ENCODE results near the gene ETFRF1.

The ETFRF1 gene

DNA sequence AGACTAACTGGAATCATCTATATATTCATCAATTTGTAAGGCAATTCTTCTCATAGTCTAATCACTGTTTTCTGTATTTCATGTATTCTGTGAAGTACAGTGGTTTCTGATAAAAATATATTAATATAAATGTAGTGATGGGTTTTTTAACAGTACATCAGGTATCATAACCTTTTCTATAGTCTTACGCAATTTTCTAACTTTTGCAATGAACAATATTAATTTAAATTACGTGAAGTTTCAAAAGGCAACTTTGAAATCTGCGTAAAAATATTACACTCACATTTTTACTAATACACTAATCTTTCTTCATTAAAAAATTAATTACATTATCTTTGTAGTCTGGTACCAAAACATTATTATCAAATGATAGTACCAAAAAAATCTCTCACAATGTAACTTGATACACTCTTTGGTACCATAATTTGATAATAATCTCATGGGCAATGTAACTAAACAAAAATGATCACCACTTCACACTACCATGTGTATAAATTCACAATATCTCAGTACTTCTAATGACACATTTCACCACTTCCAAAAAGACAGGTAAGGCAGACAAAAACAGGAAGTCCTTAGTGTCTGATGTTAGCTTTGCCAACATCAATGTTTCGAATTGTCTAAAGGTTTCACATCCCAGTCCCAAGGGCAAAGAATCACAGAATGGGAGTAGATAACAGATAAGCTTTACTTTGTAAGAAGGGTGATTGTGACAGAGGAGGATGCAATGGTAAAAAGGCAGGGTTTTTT is 8.8 kb upstream of the ETFRF1 start:
- Histone ChIP-seq H3K4me3 (ENCODE audit: low read depth in 1 of 5, low read length in 5 of 5) (no peak overlapping the region), H3K9ac (ENCODE audit: low read length in 5 of 5) (no peak overlapping the region), H3K36me3 (ENCODE audit: control insufficient read depth in 5 of 5, insufficient read depth in 5 of 5, low read length in 5 of 5) (no peaks in the 10 kb centered on the region), H3K27ac (ENCODE audit: low read depth, low read length) (no peak overlapping the region), H3K4me1 (ENCODE audit: control insufficient read depth in 5 of 5, insufficient read depth in 5 of 5, low read length in 5 of 5) (no peaks in the 10 kb centered on the region), H3K9me3 (ENCODE audit: control insufficient read depth in 5 of 5, low read length in 5 of 5) (no peaks in the 10 kb centered on the region), H3K27me3 (ENCODE audit: control insufficient read depth in 5 of 5, insufficient read depth in 4 of 5, low read length in 5 of 5) (no peaks in the 10 kb centered on the region)

DNA sequence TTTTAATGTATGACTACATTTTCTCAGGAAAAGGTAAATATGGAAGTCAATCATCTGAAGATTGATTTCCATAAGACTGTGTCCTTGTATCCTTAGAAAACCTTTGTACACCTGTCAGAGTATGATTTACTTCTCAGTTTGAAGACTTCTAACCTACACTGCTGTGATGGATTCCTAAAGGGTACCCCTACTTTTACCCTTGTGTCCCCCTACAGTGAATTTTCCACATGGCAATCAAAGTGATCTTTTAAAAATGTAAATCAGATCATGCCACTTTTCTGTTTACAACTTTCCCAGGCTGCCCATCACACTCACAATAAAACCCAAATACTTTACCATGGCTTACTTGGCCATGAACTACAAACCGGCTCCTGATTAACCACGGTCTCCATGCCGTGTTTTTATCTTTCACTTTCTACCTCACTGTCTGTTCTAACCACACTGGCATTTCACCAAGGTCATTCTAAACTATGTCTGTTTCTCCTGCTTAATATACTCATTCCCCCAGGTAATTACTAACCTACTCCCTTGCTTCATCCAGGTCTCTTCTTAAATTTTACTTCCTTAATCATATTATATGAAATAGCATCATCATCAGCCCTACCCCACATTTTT is 8.1 kb upstream of the ETFRF1 start:
- Histone ChIP-seq H3K27me3 (ENCODE audit: control insufficient read depth in 5 of 5, insufficient read depth in 4 of 5, low read length in 5 of 5) (no peaks in the 10 kb centered on the region), H3K36me3 (ENCODE audit: control insufficient read depth in 5 of 5, insufficient read depth in 5 of 5, low read length in 5 of 5) (no peaks in the 10 kb centered on the region), H3K27ac (ENCODE audit: low read depth, low read length) (no peak overlapping the region), H3K9me3 (ENCODE audit: control insufficient read depth in 5 of 5, low read length in 5 of 5) (no peaks in the 10 kb centered on the region), H3K4me1 (ENCODE audit: control insufficient read depth in 5 of 5, insufficient read depth in 5 of 5, low read length in 5 of 5) (no peaks in the 10 kb centered on the region), H3K9ac (ENCODE audit: low read length in 5 of 5) (no peak overlapping the region), H3K4me3 (ENCODE audit: low read depth in 1 of 5, low read length in 5 of 5) (no peak overlapping the region)

DNA sequence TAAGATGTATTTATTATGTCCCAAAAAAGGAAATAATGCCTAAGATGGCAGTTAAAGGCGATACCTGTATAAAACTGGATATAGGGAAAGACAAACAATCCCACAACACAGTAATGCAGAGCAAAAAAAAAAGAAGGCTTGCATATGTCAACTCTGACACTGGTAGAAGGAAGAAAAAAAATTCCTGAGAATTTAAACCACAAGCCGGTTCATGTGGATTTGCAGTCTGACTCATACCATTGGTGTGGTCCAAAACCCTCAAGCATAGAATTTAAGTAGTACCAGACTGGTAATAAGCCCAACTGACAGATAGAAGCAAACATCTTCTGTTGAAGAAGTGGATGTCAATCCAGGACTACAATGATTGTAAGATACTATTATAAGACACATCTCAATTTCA is 7.3 kb upstream of the ETFRF1 start:
- H3K4me1 ChIP-seq (ENCODE audit: control insufficient read depth in 5 of 5, insufficient read depth in 5 of 5, low read length in 5 of 5): no peaks in the 10 kb centered on the region
- no peak overlapping the region for H3K4me3 ChIP-seq (ENCODE audit: low read depth in 1 of 5, low read length in 5 of 5)
- no peaks in the 10 kb centered on the region for H3K27me3 ChIP-seq (ENCODE audit: control insufficient read depth in 5 of 5, insufficient read depth in 4 of 5, low read length in 5 of 5)
- no peaks in the 10 kb centered on the region for H3K9me3 ChIP-seq (ENCODE audit: control insufficient read depth in 5 of 5, low read length in 5 of 5)
- no peaks in the 10 kb centered on the region for H3K36me3 ChIP-seq (ENCODE audit: control insufficient read depth in 5 of 5, insufficient read depth in 5 of 5, low read length in 5 of 5)
- H3K9ac ChIP-seq (ENCODE audit: low read length in 5 of 5): no peak overlapping the region
- H3K27ac ChIP-seq (ENCODE audit: low read depth, low read length): no peak overlapping the region

DNA sequence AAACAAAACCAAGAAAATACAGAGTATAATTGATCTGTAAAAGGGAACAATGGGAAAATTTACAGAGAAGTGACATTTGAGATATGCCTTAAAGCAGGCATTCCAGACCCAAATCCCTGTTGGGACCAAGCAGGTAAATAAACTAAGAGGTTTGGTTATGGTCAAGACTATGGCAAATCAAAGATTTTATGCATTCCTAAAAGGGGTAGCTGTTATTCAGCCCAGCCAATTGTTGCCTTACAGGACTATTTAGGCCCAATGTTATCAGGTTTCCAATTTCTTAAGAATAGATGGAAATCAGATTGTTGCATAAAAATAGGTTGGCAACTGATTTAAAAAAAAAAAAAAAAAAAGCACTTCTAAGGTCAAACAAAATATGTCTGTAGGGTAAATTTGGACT is 5.4 kb upstream of the ETFRF1 start:
- Histone ChIP-seq H3K4me3 (ENCODE audit: low read depth in 1 of 5, low read length in 5 of 5) (no peak overlapping the region), H3K27ac (ENCODE audit: low read depth, low read length) (no peak overlapping the region), H3K9me3 (ENCODE audit: control insufficient read depth in 5 of 5, low read length in 5 of 5) (no peaks in the 10 kb centered on the region), H3K4me1 (ENCODE audit: control insufficient read depth in 5 of 5, insufficient read depth in 5 of 5, low read length in 5 of 5) (peaks cover 0 to 6% (median 5%) of the 10 kb centered on the region in 5 donors), H3K9ac (ENCODE audit: low read length in 5 of 5) (no peak overlapping the region), H3K27me3 (ENCODE audit: control insufficient read depth in 5 of 5, insufficient read depth in 4 of 5, low read length in 5 of 5) (no peaks in the 10 kb centered on the region), H3K36me3 (ENCODE audit: control insufficient read depth in 5 of 5, insufficient read depth in 5 of 5, low read length in 5 of 5) (no peaks in the 10 kb centered on the region)

DNA sequence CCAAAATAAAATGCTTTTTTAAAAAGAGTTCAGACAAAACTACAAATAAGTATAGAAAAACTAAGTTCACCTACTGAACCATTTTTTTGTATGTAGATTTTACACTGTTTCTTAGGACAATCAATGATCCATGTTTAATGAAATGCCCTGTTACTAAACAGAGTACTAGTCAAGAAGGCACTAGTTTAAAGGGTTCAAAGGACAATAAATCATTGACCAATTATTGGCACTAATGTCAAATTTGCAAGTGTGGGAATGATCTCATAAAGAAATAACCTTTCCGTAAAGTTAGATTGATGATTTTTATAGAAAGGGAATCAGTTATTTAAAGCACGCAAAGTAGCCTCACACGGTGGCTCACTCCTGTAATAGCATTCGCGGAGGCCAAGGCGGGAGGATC is 4.2 kb upstream of the ETFRF1 start:
- Histone ChIP-seq H3K27me3 (ENCODE audit: control insufficient read depth in 5 of 5, insufficient read depth in 4 of 5, low read length in 5 of 5) (no peaks in the 10 kb centered on the region), H3K9ac (ENCODE audit: low read length in 5 of 5) (no peak overlapping the region), H3K4me1 (ENCODE audit: control insufficient read depth in 5 of 5, insufficient read depth in 5 of 5, low read length in 5 of 5) (peaks cover 0 to 11% (median 11%) of the 10 kb centered on the region in 5 donors), H3K36me3 (ENCODE audit: control insufficient read depth in 5 of 5, insufficient read depth in 5 of 5, low read length in 5 of 5) (no peaks in the 10 kb centered on the region), H3K9me3 (ENCODE audit: control insufficient read depth in 5 of 5, low read length in 5 of 5) (no peaks in the 10 kb centered on the region), H3K4me3 (ENCODE audit: low read depth in 1 of 5, low read length in 5 of 5) (no peak overlapping the region), H3K27ac (ENCODE audit: low read depth, low read length) (no peak overlapping the region)

DNA sequence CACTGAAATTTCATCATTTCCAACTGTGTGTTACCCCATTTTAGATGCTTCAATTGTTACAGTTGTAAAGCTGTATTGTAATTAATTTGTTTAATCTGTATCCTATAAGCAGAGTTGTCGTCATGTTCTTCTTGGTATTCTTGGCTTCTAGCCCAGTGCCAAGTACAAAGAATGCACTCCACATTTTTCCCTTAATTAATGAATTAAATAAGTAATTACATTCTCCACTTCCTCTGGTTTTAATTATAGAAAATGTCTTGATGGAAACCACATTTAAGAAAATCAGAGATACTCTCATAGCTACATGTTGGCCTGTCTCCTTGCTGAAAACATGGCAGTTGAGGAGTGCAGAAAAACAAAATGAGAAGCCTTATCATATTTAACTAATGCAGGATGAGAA is 823 bp upstream of the ETFRF1 start:
- Histone ChIP-seq H3K4me1 (ENCODE audit: control insufficient read depth in 5 of 5, insufficient read depth in 5 of 5, low read length in 5 of 5) (peaks cover 0 to 20% (median 19%) of the 10 kb centered on the region in 5 donors), H3K27ac (ENCODE audit: low read depth, low read length) (peak overlapping the region; percentile 96), H3K36me3 (ENCODE audit: control insufficient read depth in 5 of 5, insufficient read depth in 5 of 5, low read length in 5 of 5) (no peaks in the 10 kb centered on the region), H3K9ac (ENCODE audit: low read length in 5 of 5) (peak overlapping the region in 1 of 5 donors; percentile 98), H3K4me3 (ENCODE audit: low read depth in 1 of 5, low read length in 5 of 5) (peak overlapping the region; percentile 69 to 95 (median 90)), H3K9me3 (ENCODE audit: control insufficient read depth in 5 of 5, low read length in 5 of 5) (no peaks in the 10 kb centered on the region), H3K27me3 (ENCODE audit: control insufficient read depth in 5 of 5, insufficient read depth in 4 of 5, low read length in 5 of 5) (no peaks in the 10 kb centered on the region)

DNA sequence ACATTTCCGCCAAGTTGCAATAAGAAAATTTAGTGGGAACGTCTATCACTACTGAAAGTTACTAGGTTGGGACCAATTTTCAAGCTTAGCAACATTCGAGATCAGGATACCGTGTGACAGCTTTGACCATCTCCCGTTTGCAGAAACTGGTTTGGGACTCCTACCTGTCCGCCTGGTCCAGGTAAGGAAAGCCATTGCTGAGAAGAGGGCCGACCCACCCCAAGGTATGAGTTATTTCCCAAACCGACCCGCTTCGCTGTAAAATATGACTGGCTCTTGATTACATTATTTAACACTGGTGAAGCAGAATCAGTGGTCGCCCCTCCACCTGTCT is 348 bp upstream of the ETFRF1 start:
- Histone ChIP-seq H3K4me1 (ENCODE audit: control insufficient read depth in 5 of 5, insufficient read depth in 5 of 5, low read length in 5 of 5) (peaks cover 0 to 20% (median 19%) of the 10 kb centered on the region in 5 donors), H3K9ac (ENCODE audit: low read length in 5 of 5) (peak overlapping the region; percentile 34 to 98 (median 72)), H3K4me3 (ENCODE audit: low read depth in 1 of 5, low read length in 5 of 5) (peak overlapping the region; percentile 69 to 95 (median 90)), H3K9me3 (ENCODE audit: control insufficient read depth in 5 of 5, low read length in 5 of 5) (no peaks in the 10 kb centered on the region), H3K27ac (ENCODE audit: low read depth, low read length) (peak overlapping the region; percentile 96), H3K36me3 (ENCODE audit: control insufficient read depth in 5 of 5, insufficient read depth in 5 of 5, low read length in 5 of 5) (no peaks in the 10 kb centered on the region), H3K27me3 (ENCODE audit: control insufficient read depth in 5 of 5, insufficient read depth in 4 of 5, low read length in 5 of 5) (no peaks in the 10 kb centered on the region)

DNA sequence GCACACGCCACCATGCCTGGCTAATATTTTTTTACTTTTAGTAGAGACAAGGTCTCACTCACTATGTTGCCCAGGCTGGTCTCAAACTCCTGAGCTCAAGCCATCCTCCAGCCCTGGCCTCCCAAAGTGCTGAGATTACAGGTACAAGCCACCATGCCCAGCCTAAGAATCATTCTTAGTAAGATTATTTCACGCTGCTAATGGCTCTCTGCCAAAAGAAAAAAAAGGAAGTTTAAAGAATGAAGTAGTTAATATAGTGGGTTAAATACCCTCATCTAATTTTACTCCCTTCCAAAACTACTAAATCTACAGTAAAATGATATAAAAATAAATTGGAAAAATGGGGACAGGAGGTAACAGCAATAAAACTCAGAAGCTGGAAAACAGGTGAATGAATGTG is 2.6 kb downstream of the ETFRF1 start:
- Histone ChIP-seq H3K4me1 (ENCODE audit: control insufficient read depth in 5 of 5, insufficient read depth in 5 of 5, low read length in 5 of 5) (peaks cover 0 to 22% (median 19%) of the 10 kb centered on the region in 5 donors), H3K9ac (ENCODE audit: low read length in 5 of 5) (no peak overlapping the region)

DNA sequence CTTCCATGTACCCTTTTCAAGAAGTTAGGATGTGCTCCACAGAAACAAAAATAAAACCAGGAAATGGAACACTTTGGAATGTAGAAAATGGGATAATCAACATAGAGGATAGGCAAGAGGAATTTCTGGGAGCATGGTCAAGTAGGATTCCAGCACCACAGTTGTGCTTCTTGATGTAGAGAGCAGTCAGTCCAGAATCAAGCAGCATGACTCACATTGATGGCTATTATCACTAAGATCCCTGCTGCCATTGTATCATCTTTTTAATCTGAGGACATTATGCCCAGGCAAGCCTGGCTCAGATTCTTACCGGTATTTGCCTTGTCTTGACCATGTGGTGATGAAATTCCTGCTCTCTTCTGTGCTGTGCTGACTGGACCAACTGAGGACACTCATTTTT is 5.7 kb downstream of the ETFRF1 start:
- H3K9me3 ChIP-seq (ENCODE audit: control insufficient read depth in 5 of 5, low read length in 5 of 5): no peaks in the 10 kb centered on the region
- no peaks in the 10 kb centered on the region for H3K27me3 ChIP-seq (ENCODE audit: control insufficient read depth in 5 of 5, insufficient read depth in 4 of 5, low read length in 5 of 5)
- H3K36me3 ChIP-seq (ENCODE audit: control insufficient read depth in 5 of 5, insufficient read depth in 5 of 5, low read length in 5 of 5): peaks cover 0 to 18% (median 9%) of the 10 kb centered on the region in 5 donors
- no peak overlapping the region for H3K27ac ChIP-seq (ENCODE audit: low read depth, low read length)
- H3K9ac ChIP-seq (ENCODE audit: low read length in 5 of 5): no peak overlapping the region
- no peak overlapping the region for H3K4me3 ChIP-seq (ENCODE audit: low read depth in 1 of 5, low read length in 5 of 5)
- peaks cover 0 to 12% (median 9%) of the 10 kb centered on the region in 5 donors for H3K4me1 ChIP-seq (ENCODE audit: control insufficient read depth in 5 of 5, insufficient read depth in 5 of 5, low read length in 5 of 5)

More for the DNA sequence above, 2.6 kb downstream of the ETFRF1 start:
- no peak overlapping the region for H3K4me3 ChIP-seq (ENCODE audit: low read depth in 1 of 5, low read length in 5 of 5)
- peaks cover 0 to 3% (median 0%) of the 10 kb centered on the region in 5 donors for H3K36me3 ChIP-seq (ENCODE audit: control insufficient read depth in 5 of 5, insufficient read depth in 5 of 5, low read length in 5 of 5)
- no peaks in the 10 kb centered on the region for H3K27me3 ChIP-seq (ENCODE audit: control insufficient read depth in 5 of 5, insufficient read depth in 4 of 5, low read length in 5 of 5)
- H3K9me3 ChIP-seq (ENCODE audit: control insufficient read depth in 5 of 5, low read length in 5 of 5): no peaks in the 10 kb centered on the region
- no peak overlapping the region for H3K27ac ChIP-seq (ENCODE audit: low read depth, low read length)

DNA sequence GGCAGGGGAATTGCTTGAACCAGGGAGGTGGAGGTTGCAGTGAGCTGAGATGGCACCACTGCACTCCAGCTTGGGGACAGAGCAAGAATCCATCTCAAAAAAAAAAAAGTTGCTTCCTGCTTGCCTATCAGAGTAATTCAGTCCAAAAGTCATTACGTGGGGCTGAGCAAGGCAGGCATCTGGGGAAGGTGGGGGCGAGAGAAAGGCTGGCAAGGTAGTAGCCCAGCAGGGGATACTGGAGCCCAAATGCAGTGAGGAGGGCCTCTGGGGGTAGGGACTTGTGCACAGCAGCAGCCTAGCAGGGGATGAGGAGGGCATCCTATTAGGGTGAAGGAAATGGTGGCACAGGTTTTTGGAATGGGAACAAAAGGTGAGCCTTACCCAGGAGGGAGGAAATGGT is 7.1 kb downstream of the ETFRF1 start:
- H3K4me3 ChIP-seq (ENCODE audit: low read depth in 1 of 5, low read length in 5 of 5): no peak overlapping the region
- no peaks in the 10 kb centered on the region for H3K9me3 ChIP-seq (ENCODE audit: control insufficient read depth in 5 of 5, low read length in 5 of 5)
- no peak overlapping the region for H3K27ac ChIP-seq (ENCODE audit: low read depth, low read length)
- H3K4me1 ChIP-seq (ENCODE audit: control insufficient read depth in 5 of 5, insufficient read depth in 5 of 5, low read length in 5 of 5): peaks cover 0 to 3% (median 0%) of the 10 kb centered on the region in 5 donors
- no peaks in the 10 kb centered on the region for H3K27me3 ChIP-seq (ENCODE audit: control insufficient read depth in 5 of 5, insufficient read depth in 4 of 5, low read length in 5 of 5)
- H3K9ac ChIP-seq (ENCODE audit: low read length in 5 of 5): no peak overlapping the region
- H3K36me3 ChIP-seq (ENCODE audit: control insufficient read depth in 5 of 5, insufficient read depth in 5 of 5, low read length in 5 of 5): peaks cover 4 to 25% (median 11%) of the 10 kb centered on the region in 5 donors
